ENCODE data around the gene DAPK1.

DAPK1 gene

DNA sequence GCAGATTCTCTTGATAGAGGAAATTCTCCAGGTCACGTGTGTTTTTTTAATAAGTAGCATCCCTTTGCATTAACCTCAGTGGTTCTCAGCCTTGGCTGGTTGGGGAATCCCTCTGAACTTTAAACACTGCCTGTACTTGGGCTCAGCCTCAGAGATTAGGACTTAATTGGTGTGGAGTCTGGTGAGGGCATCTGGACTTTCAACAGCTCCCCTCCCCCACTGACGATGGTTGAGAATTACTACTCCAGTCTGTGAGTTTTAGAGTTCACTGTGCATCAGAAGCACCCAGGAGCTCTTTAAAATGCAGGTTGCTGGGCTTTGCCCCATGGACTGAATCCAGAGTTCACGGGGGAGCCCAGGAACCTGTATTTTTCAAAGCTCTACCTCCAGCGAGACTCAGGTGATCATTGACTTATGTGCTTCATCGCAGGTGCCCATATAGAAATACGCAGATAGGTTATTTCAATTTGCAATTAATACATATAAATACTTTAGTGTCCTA, 71.4 kb downstream of the DAPK1 start:
- DNase-seq (ENCODE audit: low spot score) = no peak

DNA sequence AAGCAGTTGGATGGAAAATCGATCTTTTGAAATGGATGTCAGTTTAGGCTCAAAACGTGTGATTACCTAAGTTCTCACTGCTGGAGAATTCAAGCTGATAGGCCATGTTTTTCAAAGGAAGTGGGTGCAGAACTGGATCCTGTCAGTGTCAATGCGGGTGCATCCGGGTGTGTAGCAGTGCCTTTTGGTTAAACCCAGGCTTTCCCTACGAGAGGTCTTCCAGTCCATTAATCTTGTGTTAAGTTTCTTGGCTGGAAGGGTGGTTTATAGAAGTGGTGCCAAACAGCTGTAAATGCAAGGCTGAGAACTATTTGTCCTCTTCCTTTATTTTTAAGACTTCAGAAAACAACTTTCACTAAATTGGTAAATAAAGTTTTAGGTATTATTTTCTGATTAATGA, 71.9 kb downstream of the DAPK1 start:
- DNase-seq (ENCODE audit: low spot score) = peak; percentile 4

DNA sequence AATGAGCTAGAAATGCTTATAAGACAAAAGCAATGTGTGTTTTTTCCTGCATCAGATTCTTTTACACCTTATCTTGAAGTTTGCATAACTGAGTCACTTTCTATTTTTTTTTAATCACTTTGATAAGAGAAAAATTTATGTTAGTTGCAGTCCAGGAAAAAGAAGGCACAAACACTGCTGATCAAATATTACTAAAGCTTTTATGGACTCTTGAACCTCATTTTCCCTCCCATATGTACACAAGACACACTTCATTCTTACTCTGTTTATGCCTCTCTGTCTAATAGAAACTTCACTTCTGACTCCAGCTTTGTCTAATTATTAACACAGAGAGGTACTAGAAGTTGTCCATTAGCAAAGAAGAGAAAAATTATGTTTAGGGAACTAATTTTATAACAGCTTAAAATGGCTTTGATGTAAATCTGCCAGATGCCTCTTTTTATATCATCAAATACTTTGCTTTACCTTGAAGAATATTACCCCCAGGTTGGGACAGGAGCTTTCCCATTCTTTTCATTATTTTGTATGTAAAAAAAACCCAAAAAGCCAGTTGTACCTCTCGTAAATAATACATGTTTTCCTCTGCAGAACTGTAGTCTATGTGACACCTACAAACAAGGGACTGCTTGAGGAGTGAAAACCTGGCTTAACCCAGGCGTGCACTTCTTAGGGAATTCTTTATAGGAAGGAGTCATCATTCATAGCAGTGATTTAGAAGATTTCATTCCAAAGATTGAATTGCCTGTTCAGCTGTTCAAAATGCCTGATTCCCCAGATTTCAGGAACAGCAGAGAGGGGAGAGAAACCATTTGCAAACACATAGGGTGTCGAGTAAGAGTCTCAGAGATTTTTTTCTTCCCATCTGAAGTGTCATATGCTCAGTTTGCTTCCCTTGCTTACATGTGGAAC, 72.6 kb downstream of the DAPK1 start:
- DNase-seq (ENCODE audit: low spot score) = peak; percentile 78

DNA sequence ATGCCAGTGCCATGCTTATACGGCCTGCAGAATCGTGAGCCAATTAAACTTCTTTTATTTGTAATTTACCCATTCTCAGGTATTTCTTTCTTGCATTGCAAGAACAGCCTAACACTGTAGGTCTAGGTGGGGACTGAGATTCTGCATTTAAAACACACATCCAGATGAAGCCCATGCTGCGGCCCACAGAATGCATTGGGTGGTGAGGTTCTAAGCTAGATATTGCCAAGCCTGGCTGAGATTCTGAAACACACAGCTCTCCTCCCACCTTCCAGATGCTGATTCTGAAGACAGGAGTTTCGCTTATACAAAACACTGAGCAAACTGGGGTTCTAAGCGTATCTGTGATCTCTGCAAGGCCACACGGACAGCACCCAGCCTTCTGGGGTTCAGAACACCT, 75.1 kb downstream of the DAPK1 start:
- DNase-seq (ENCODE audit: low spot score) = no peak

DNA sequence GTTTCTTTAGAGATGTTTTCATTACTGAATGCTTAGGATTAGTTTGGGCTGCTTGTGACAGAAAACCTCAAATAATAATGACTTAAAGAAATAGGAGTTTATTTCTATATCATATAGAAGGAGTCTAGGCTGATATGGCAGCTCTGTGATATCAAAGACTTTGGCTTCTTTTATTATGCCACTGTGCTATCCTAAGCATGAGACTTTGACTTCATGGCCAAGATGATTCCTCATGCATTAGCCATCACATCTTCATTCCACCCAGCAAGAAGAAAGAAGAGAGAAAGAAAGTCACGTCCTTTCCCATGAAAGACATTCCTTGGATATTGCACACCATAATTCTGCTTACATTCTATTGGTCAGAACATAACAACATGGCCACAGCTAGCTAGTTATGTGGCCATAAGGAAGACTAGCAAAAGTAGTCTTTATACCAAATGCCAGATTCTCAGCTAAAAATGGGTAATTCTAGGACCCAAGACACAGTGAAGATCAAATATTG, 76.2 kb downstream of the DAPK1 start:
- DNase-seq (ENCODE audit: low spot score) = no peak

DNA sequence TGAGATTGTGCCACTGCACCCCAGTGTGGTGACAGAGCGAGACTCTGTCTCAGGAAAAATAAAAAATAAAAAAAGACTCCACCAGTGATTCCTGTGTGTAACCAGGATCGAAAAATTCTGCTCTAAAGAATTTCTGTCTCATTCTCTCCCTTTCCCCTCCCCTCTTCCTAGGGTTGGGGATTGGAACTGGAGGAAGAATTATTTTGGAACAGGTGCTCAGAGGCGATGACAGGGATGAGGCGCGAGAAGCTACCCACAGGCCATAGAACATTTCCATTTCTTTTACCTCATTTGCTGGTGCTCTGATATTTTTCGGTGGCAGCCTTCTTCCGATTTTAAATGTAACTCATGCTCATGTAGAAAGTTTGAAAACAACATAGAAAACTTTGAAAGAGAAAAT, 80.1 kb downstream of the DAPK1 start:
- no peak for DNase-seq (ENCODE audit: low spot score)

DNA sequence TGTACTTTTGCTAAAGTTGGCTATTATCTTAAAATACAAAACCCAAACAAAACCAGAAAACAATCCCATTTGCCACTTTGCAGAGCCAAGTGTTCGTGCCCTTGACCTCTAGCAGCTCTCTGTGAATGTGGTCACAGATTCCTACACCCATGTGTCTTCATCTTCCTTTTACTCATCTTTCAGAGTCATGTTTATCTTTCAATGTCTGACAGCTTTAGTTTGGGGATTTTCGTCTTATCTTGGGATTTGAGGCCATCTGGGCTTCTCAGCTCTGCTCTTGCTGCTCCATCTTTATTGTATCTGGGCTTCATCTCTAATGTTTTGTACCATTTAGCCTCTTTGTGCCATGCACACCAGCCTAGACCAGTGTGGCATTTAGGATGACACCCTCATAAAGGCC, 81.0 kb downstream of the DAPK1 start:
- DNase-seq (ENCODE audit: low spot score) = no peak

DNA sequence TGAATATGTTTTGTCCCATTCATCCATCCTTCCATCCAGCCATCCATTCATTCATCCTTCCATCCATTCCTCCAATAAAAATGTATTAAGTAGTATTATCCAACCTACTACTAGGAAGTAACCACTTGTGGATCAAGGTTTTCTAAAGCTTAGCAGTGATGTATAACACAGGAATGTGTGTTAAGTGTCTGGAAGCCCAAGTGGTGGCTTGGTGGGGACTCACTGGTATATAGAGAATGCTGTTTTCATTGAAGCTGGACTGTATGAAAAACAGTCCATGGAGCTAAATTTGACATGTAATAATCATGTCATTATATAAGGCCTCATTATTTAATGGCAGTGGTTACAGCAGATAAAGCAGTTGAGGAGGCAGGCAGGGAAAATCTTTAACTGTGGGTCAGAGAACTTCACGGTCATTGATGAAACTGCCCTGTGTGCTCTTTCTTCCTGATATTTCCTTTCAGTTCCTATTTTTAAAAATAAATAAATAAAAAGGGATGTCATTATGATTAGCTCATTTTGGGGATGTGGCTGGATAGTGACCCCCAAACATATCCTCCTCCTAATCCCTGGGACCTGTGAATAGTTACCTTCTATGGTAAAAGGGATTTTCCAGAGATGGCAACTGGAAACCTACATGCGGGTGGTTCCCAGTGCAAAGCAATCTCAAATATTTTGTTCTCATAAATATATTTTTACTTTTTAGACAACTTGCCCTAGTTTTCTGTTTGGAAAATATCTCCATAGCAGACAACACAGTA, 82.3 kb downstream of the DAPK1 start:
- DNase-seq (ENCODE audit: low spot score) = no peak

DNA sequence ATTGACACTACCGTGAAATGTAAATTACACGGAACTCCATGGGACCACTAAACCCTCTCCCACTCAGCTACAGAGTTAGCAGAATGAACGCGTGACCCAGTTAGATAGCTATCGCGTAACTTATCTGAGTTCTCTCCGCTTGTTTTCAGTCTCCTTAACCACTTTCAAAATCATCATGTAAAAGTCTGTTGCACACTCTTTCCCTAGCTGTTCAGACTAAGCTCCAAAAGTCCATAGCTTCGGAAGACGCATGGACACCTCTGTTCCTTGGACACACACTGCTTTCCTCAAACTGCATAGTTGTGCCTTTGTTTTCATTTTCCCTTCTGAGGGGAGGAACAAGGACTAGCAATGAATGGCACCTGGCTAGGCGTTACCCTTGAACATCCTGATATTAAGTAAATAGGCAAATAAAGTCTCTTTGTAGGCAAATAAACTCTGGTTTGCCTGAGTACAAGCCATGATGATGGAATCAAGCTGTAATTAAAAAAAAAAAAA, 83.3 kb downstream of the DAPK1 start:
- DNase-seq (ENCODE audit: low spot score) = no peak

DNA sequence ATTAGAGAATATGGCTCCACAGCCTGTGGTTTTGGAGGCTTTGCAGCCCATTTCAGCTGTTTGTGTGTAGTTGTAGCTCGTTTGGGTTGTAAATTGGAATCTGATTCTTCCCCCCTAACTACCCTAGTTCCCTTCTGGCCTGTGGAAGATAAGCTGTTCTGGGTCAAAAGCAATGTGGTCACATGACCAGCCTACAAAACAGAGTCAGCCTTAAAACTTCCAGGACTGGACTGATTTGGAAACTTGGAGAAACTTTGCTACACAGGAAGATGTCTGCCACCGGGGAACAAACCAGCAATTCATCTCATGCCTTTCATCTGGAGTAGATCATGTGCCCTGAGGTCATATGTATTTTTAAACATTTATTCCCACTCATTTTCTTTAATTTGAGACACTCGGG, 83.8 kb downstream of the DAPK1 start:
- DNase-seq (ENCODE audit: low spot score) = no peak

DNA sequence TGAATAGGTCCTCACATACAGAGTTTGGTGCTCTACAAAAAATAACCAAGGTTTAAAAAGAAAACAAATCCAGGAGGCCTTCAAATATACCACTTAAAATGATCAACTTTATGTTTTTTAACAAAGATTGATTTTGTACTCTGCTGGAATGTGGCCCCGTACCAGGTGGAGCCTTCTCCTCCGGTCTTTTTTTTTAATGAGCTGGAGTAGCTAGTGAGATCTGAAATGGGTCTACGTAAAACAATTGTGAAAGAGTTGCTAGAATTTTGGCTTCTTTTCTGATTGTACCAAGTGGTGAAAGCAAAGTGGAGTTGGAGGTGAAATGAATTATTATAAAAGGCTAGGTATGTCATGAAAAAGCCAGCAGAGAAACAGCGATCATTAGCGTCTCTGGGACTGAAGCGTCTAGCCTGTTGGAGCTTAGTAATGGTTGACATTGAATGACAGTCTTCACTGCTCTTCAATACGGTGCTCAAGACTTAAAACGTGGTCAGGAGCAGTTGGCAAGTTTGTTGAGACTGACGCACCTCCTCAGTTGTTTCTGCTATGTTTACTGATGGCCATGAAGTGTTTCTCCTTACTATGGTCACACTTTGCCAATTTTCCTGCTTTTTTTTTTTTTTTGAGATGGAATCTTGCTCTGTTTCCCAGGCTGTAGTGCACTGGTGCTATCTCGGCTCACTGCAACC, 84.4 kb downstream of the DAPK1 start:
- DNase-seq (ENCODE audit: low spot score) = no peak

DNA sequence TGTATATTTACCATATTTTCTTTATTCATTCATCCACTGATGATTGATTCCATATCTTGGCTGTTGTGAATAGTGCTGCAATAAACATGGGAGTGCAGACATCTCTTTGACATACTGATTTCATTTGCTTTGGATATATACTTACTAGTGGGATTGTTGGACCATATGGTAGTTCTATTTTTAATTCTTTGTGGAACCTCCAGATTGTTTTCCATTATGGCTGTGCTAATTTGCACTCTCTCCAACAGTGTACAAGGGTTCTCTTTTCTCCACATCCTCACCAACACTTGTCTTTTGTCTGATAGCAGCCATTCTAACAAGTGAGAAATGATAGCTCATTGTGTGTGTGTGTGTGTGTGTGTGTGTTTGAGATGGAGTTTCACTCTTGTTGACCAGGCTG, 86.7 kb downstream of the DAPK1 start:
- DNase-seq (ENCODE audit: low spot score) = no peak

DNA sequence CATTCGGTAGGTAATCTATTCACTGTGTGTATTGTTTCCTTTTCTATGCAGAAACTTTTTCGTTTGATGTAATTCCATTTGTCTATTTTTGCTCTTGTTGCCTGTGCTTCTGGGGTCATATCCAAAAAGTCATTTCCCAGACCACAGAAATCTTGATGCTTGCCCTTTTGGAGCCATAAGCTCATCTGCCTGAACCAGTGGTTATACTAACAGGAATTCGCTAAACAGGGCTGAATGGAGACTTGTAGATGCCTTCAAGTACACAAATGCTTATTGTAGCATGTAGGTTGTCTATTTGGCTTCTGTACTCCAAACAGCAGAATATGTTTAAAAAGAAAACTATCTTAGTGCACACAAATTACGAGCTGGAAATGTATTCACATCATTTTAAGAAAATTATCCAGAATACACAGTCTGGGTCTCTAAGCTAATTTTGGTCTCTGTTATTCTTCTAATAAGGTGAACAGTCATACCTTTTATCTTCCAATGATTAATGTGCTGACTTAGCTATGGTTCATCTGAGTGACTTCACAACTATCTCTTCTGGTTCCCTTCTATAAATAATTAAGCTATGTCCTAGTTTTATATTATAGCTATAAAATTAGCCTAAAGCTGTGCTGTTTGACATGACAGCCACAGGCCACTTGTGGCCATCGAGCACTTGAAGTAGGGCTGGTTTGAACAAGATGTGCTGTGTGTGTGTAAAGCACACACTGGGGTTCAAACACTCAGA, 87.6 kb downstream of the DAPK1 start:
- DNase-seq (ENCODE audit: low spot score) = no peak

DNA sequence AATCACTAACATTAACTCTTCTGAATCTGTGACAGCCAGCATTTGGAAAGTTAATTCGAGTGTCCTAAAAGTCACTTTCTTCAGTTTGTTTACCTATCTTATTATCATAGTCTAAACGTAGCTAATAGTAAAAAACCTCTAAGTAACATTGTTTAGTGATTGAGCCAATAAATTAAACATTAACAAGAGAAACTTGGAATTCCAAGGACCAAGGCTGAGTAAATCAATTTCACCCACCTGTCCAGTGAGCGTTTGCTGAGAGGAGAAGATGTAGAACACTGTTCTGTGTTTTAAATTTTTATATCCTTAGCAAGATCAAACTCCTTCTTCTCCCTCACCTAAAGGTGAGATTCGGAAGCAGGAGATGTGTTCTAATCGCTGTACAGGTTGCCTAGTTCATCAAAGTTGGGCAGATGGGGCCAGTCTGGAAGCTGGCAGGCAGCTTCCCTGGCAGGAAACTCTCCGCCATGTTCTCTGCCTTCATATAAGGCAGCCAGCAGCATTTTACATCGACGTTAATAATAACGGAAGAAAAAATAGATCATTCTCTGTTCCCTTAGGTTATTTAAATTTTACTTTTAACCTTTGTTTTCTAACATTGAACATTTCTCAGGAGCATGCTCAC, 89.2 kb downstream of the DAPK1 start:
- no peak for DNase-seq (ENCODE audit: low spot score)

DNA sequence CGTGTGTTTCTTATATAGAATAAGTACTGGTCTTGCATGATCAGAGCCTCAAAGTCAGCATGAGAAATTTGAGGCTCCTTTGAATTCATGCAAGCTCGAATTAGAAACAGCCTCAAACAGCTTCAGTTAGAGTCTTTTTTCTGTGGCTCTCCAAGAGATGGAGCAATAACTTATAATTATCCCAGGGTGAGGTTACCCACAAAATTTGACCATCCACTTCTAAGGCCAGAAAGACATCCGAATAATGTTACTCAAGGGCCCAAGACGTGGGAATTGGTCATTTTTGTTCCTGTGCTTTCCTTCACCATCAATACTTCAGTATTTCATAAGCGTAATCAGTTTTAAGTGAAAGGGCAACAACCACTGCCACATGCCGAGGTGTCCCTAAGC, 89.7 kb downstream of the DAPK1 start:
- DNase-seq (ENCODE audit: low spot score) = no peak

DNA sequence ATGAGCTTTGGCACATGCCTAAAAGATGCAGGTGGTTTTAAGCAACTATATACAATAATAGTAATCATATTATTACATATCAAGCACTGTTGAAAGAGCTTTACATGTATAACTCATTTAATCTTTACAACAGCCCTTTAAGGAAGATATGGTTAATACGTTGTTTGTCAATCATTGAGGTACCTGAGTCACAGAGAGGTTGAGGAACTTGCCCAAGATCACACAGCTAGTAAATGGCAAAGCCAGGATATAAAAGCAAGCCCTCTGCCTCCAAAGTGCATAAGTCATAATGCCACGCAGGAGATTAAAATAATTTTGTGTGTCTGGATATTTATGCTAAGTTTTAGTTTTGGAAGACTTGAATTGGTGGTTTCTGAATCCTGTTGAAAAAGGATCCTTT, 90.2 kb downstream of the DAPK1 start:
- DNase-seq (ENCODE audit: low spot score) = no peak

DNA sequence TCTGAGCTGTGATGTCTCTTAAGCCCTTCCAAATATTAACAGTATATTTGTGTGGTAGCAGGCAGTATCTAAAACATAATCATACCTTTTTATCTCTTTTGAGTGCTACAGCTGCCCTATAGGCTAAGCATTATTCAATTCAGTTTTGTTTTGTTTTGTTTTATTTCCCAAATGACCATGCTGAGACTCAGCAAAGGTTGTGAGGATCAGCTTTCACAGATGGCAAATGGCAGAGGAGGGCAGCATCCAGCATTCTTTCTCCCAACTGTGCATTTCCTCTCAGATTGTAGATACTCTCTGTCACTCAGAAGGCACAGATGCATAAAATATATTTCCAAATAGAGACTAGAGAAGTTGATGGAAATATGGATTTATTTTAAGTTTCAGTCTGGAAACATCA, 90.7 kb downstream of the DAPK1 start:
- DNase-seq (ENCODE audit: low spot score) = no peak

DNA sequence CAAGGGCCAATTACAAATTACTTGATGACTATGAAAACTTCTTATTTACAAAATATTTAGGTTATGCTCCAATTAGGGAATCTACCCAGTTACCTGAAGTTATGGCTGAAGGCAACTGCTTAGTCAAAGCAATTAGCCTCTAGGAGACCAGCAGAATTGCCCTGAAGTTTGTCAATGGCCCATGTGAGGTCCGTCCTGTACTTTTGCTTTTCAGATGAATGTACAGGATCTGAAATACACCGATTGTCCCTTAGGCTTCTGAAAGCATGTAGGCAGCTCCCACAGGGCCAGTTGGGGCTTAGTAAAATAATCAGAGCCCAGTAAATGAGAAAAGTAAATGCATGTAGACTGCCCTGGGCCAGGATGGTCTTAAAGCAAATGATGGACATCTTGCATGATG, 93.3 kb downstream of the DAPK1 start:
- no peak for DNase-seq (ENCODE audit: low spot score)

DNA sequence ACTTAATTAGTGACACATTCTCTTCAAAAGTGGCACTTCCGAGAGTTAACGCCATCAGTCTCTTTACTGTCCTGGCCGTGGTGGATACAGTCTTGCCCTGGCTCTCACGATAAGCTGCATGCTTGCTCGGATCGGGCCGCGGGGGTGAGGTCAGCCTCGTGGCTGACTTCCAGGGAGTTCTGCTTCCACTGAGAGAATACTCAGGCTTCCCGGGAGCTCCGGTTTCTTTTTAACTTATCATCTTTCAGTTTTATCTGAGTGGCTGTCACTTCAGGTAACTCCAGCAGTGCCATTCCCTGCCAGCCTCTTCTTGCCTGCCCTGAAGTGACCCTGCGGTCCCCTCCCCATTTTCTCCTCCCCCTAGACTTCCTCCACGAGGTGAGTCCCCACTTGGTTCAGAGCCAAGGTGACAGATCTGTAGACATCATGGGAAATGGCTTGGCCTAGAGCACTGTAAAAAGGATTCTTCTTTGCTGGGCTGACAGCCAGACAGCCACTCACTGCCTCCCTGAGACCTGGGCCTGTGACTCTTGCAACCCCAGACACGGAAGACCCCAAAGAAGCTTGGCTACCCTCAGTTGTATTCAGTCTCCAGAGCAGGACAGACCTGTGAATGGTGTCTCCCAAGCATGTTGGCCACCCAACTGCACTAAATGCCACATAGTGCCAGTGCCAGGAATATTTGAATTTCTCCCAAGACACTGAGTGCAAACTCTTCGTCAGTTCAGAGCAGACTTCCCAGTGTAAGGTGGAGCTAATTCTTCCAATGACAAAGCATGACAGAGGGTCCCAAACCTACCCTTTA, 95.1 kb downstream of the DAPK1 start:
- no peak for DNase-seq (ENCODE audit: low spot score)

DNA sequence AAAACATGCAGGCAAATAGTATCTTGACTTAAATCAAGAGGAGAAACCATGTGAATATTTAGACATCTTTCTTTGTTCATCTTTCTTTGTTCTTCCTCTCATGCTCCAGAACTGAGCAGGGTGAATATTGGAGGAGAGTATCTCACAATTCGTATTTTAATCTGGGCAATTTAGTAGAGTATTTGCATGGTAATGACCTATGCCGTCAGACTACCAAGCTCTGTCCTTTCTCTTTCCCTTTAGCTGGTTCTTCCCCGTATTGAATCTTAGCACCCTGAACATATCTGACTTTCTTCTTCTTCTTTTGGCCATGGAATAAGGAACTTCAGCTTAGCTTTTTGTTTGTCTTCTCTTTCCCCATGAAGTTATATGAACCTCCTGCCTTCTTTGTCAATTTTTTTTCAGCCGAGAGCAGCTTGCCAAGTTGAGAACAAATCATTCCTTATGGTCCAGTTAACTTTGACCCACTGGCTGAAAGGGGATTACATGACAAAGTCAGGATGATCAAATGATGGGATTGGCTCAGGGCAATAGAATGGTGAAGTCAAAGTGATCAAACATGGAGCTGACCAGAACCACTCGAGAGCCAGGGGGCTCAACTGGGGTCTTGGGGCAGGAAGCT, 95.8 kb downstream of the DAPK1 start:
- no peak for DNase-seq (ENCODE audit: low spot score)

Data from LoVo (cell line).